IPS-NIHi11 (cell line): Measurements from ENCODE around the gene KIF18B.

ENCODE experiments used
- DNase-seq: peaks from one replicate; pipeline ENCODE4 v3.0.0; 2012; ENCODE audit warnings: mixed read lengths, low spot score

Gene KIF18B

GRCh38 chr17:44947461-44948314, at the start of gene KIF18B:
Gene KIF18B, minus strand, starts transcription at chr17:44947773. Its CDS starts 11,429 bp downstream, at chr17:44936344.
- DNase-seq: peak; percentile 99

GRCh38 chr17:44996304-44996703, 48.7 kb upstream of the KIF18B start:
- no peak for DNase-seq

DNA sequence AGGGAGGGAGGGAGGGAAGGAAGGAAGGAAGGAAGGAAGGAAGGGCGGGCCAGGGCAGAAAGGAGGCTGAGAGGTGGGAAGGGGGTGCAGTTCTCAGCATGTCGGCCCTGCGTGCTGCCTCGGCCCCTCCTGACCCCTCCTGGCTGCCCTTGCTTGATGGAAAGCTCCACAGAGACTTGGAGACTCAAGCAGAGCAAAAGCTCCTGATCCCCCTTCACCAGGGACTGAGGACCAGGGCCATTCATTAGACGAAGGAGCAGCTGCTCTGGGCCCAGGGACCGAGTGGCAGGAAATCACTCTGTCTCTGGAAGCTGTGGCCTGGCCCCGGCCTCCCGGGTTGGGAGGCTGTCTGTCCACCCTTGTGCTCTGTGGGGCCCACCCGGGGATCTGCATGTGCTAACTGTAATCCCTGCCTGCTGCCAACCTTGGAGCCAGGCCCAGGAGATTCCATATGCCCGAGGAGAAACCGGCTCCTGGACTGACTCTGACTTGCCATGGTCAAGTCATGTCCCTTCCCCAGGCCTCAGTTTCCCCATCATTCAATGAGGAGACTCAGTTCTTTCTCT, 47.9 kb upstream of the KIF18B start:
- no peak for DNase-seq

- DNase-seq: no peak
These were observed 44.8 kb upstream of the KIF18B start for GRCh38 chr17:44992242-44992939.

DNA sequence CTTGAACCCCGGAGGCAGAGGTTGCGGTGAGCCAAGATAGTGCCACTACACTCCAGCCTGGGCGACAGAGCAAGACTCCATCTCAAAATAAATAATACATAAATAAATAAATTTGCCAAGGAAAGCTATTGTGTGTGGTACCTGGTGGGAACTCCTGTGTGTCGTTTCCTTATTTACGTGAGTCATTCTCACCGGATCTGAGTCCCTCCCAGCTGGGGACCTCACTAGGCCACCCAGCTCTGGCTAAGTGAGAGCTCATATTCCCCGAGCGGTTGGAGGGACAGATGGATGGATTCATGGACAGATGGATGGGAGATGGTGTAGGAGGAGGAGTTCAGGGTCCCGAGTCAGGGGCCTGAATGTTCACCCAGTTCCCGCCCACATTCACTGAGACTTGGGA, 43.4 kb upstream of the KIF18B start:
- no peak for DNase-seq

GRCh38 chr17:44989552-44990138, 42.1 kb upstream of the KIF18B start:
- no peak for DNase-seq

DNA sequence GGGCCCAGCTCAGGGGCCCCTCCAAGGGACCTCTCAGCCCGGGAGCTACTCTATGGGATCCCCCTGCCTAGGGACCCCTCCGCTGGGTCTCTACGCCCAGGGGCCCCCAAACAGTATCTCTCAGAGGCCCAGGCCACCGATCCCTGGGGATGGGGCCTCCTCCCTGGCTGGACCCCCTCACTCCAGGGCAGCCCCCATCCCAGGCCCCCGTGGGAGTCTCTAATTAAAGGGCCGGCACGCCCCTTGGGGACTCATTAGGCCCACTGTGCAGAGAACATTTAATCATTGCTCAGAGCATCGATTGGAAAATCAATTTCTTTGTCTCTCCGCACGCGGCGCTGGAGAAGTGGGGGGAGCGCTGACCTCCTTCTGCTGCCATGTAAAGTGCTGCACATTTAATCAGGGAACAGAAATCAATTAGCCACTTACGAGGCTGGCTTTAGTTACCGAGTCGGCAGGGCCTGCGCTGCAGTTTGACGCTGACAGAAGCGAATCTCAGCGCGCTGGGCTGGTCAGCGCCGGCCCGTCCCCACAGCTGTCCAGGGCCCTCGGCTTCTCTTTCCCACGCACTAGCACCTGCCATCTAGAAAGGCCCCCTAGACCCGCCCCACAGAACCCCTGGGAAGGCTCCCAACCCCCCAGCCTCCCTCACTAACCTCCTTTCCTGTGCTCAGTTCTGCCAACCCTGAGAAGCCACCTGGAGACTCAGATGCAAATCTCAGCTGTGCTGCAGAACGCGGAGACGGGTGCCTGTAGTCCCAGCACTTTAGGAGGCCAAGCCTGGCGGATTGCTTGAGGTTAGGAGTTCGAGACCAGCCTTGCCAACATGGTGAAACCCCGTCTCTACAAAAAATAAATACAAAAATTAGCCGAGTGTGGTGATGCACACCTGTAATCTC, 40.7 kb upstream of the KIF18B start:
- no peak for DNase-seq

DNA sequence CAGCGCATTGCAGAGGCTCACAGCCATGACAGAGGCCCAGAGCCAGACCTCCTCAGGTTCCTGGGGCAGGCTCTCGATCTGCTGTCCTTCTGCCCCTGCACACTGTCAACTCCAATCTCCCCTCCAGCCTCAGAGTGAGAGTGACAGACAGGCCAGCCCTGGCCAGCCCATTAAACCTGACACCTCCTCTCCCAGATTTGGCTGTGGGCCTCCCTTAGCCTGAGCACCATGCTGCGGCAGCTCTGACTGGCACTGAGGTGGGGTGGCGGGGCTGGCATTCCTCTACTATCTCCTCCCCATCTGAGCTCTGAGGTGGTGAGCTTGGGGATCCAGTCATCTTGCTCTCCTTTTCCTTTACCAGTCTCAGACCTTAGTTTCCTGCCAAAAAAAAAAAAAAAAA, 36.0 kb upstream of the KIF18B start:
- peak; percentile 48 for DNase-seq

- DNase-seq: no peak
These were observed 34.6 kb upstream of the KIF18B start for GRCh38 chr17:44982113-44982702.

- DNase-seq: no peak
These were observed 33.8 kb upstream of the KIF18B start for GRCh38 chr17:44981221-44981968.

DNA sequence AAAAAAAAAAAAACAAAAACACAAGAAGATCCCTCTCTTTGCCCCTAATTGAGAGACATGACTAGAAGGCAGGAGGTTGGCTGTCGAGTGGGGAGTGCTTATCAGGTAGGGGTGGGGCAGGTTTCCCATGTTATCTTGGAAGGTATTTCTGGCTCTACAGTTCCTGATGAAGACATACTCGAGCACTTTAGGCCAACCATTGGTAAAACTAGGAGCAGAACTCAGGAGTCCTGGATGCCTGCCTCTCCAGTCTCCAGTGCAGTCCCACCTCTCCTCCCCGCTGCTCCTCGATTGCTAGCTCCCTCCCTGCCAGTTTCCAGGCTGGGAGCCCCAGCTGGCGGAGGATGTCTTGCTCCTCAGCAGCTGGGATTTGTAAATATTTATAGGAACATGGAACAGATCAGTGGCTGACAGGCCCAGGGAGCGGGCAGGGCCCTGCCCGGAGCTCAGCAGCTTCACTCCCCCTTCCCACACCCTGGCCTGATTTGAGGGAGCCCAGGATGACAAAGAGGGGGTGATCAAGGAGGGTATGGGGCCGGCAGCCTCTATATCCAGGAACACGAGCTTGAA, 31.9 kb upstream of the KIF18B start:
- no peak for DNase-seq

DNA sequence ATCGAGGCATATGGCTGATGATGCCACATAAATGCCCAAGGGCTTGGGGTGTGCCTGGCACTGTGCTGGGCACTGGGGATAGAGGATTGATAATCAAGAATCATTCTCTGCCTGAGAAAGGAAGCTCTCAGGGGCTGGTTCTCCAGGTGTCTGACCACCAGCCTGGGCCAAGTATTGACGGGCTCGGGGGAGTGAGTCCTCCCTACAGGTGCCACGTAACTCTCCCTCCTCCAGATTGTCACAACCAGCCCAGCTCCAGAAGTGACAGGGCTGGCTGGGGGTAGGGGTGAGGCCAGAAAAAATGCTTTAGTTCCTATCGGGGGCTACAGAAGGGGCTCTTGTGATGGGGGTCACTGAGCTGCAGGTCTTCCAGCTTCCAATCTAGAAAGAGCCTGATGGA, 31.2 kb upstream of the KIF18B start:
- DNase-seq: no peak

DNA sequence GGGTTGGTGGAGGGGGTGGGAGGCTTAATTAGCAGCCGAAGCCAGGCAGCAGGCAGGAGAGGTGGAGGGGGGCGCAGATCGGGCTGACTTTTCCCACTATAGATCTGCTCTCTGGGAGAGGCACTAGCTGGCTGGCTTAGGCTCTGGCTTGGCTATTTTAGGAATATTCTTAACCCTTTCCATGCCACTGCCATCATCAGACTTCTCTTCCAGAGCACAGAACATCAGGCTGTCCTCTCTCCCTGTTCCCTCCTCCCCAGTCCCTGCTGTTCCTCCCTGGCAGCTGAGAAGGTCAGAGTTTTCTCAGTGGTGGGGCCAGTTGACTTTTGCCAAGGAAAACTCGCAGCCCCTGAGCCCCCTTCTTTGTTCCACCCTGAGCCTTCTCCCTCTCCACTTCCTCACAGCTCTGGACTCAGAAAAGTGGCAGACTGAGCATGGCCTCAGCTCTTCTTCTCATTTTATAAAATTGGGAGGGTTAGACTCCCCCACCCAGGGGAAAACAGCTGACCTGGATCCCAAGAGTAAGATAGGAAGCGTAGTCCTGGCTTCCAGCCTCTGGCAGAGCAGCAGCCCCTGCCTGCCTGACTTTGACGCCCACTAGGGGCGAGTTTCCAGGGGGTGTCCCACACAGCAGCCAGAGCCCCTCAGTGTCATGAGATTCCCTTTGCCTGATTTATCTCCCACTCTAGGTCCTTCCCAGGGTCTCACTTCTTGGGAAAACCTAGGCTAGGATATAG, 30.4 kb upstream of the KIF18B start:
- no peak for DNase-seq

DNA sequence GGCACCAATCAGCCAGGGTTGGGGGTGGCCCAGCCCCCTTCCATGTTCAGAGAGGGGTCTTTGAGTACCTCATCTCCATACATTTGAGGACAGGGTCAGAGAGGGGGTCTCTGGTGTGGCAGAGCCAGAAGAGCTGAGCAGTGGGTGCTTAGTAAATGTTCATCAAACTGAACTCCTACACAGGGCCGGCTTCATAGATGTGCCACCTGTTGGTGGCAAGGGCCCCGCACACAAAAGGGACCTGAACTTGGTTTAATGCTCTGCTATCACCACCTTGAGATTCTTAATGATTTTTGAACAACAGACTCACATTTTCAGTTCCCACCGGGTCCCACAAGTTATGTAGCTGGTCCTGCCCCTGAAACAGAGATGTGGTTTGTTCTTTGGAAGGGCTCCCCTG, 29.5 kb upstream of the KIF18B start:
- DNase-seq: no peak

DNA sequence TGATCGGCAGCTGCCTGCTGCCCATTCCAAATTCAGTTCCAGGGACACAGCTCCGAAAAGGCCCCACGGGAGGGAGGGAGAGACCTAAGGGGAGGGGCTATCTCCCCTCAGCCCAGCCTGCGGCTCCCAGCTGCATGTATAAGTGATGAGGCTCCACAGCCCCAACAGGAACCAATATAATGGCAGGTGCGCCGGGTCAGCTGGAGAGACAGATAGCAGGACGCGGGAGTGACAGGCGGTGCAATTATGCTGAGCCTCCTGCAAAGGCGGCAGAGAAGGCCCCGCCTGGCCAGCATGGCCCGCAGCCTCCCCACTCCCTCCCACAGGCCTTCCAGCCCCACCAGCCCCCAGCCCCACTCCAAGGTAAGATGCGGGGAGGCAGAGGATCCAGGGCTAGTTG, 28.6 kb upstream of the KIF18B start:
- DNase-seq: no peak

- DNase-seq: no peak
These were observed 25.4 kb upstream of the KIF18B start for GRCh38 chr17:44972953-44973352.

GRCh38 chr17:44971776-44972483, 24.4 kb upstream of the KIF18B start:
- DNase-seq: no peak

GRCh38 chr17:44970136-44970741, 22.7 kb upstream of the KIF18B start:
- DNase-seq: peak; percentile 69
